ENCODE measurements around the gene MRPL12. TPM values are rescaled to one million over a fixed set of nuclear protein-coding genes. Genes with fewer than 3 reads are reported as not detected.

The MRPL12 gene
- total and polyA plus RNA-seq, 2 of the 8 experiments (the other 6 are each of a cell fraction or from before 2014, with no cell fraction given), result 120 to 141 TPM

DNA sequence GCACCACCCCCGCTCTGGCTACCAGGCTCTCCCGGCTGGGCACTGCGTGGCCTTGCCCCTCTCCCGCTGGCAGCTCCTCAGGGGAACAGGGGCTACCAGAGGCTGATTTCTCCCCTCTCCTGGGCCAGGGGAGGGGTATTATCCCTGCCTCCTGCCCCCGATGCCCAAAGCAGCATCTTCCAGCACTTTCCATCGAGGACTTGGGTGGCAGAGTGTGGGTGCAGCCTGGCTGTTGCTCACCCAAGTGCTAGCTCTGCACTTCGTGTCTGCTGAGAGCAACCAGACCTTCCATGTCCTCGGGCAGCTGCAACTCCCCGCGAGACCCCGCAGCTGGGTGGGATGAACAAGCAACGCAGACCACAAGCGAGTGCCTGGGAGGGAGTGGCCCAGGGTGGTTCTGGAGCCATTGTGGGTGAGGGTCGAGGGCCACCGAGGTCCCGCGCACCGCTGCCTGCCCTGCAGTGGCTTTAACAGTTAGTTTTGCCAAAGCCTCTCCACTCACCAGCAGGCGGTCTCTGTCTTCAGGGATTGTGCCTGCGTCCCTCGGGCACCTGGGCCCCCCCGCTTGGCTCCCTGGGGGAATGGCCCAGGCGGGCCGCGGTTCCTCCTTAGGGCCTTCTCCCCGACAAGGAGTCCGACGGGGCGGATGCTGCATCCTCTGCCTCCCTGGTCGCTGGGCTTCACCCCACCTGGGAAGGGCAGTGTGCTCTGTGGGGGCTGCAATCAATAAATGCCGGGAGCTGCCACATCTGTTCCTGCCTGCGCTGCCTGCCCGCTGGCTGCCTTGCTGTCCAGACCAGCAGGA lies 17.3 kb downstream of the MRPL12 start (continued):
- TF ChIP-seq, protein P1, sequence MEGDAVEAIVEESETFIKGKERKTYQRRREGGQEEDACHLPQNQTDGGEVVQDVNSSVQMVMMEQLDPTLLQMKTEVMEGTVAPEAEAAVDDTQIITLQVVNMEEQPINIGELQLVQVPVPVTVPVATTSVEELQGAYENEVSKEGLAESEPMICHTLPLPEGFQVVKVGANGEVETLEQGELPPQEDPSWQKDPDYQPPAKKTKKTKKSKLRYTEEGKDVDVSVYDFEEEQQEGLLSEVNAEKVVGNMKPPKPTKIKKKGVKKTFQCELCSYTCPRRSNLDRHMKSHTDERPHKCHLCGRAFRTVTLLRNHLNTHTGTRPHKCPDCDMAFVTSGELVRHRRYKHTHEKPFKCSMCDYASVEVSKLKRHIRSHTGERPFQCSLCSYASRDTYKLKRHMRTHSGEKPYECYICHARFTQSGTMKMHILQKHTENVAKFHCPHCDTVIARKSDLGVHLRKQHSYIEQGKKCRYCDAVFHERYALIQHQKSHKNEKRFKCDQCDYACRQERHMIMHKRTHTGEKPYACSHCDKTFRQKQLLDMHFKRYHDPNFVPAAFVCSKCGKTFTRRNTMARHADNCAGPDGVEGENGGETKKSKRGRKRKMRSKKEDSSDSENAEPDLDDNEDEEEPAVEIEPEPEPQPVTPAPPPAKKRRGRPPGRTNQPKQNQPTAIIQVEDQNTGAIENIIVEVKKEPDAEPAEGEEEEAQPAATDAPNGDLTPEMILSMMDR (IDR thresholded peaks at IDR 0.05; ENCODE audit: control extremely low read depth in 1 of 3, insufficient read depth in 1 of 3, low read depth in 1 of 3, low read length in 3 of 3), result no peak
- TF ChIP-seq SAP30 (IDR thresholded peaks at IDR 0.05; ENCODE audit: insufficient read depth, insufficient replicate concordance, low read length), result no peak
- TF ChIP-seq CHD1 (IDR thresholded peaks at IDR 0.05; ENCODE audit: low read depth, low read length), result no peak
- TF ChIP-seq SRF (IDR thresholded peaks at IDR 0.05; ENCODE audit: low read depth, low read length), result no peak
